Astrocyte (in vitro differentiated cells and primary cell): ENCODE data around the gene SHROOM3. TPM values are rescaled to one million over a fixed set of nuclear protein-coding genes. Genes with fewer than 3 reads are reported as not detected.

Experiments used
- DNase-seq: peaks from one replicate; pipeline ENCODE4 v3.0.0-alpha.2; 2010; ENCODE audit warnings: low read depth
- FAIRE-seq: peaks from 2 replicates; lab custom pipeline; 2011; peaks lifted over from hg19 to GRCh38; lab: Jason Lieb, UNC
- H2AFZ ChIP-seq: 2 replicates; pipeline ENCODE4 v1.6.0; 2012; ENCODE audit warnings: low read depth, low read length, inconsistent platforms
- H3K27ac ChIP-seq: 2 replicates; pipeline ENCODE4 v1.5.1; 2011; ENCODE audit warnings: low read depth, low read length, inconsistent platforms
- H3K27me3 ChIP-seq: 2 replicates; pipeline ENCODE4 v1.6.0; 2011; ENCODE audit warnings: low read length, inconsistent platforms; ENCODE audit not compliant: insufficient read depth
- H3K36me3 ChIP-seq: 2 replicates; pipeline ENCODE4 v1.5.1; 2011; ENCODE audit warnings: low read length, inconsistent platforms; ENCODE audit not compliant: insufficient read depth
- H3K4me1 ChIP-seq: 2 replicates; pipeline ENCODE4 v1.5.1; 2011; ENCODE audit warnings: low read length, inconsistent platforms; ENCODE audit not compliant: insufficient read depth
- H3K4me2 ChIP-seq: 2 replicates; pipeline ENCODE4 v1.6.0; 2012; ENCODE audit warnings: low read length, inconsistent platforms
- H3K4me3 ChIP-seq: 2 replicates; pipeline ENCODE4 v1.5.1; 2011; ENCODE audit warnings: low read depth, mild to moderate bottlenecking, low read length, inconsistent platforms; ENCODE audit not compliant: insufficient read depth
- H3K79me2 ChIP-seq: 2 replicates; pipeline ENCODE4 v1.6.0; 2012; ENCODE audit warnings: mild to moderate bottlenecking, low read length, inconsistent platforms; ENCODE audit not compliant: insufficient read depth
- H3K9ac ChIP-seq: 2 replicates; pipeline ENCODE4 v1.6.0; 2012; ENCODE audit warnings: mild to moderate bottlenecking, low read length, inconsistent platforms
- H3K9me3 ChIP-seq: 2 replicates; pipeline ENCODE4 v1.5.1; 2012; ENCODE audit warnings: low read depth, mild to moderate bottlenecking, low read length, inconsistent platforms; ENCODE audit not compliant: insufficient read depth
- H4K20me1 ChIP-seq: 2 replicates; pipeline ENCODE4 v1.6.0; 2012; ENCODE audit warnings: low read length, inconsistent platforms; ENCODE audit not compliant: insufficient read depth
- H3K27ac Mint-ChIP-seq: one replicate; pipeline ENCODE4 v1.8.0; 2021; ENCODE audit warnings: mild to moderate bottlenecking, mixed read lengths; ENCODE audit not compliant: unreplicated experiment
- H3K27me3 Mint-ChIP-seq: one replicate; pipeline ENCODE4 v1.8.0; 2021; ENCODE audit warnings: low read depth, mixed read lengths; ENCODE audit not compliant: unreplicated experiment
- H3K36me3 Mint-ChIP-seq: one replicate; pipeline ENCODE4 v1.8.0; 2021; ENCODE audit warnings: low read depth, mixed read lengths; ENCODE audit not compliant: unreplicated experiment
- H3K4me1 Mint-ChIP-seq: one replicate; pipeline ENCODE4 v1.8.0; 2021; ENCODE audit warnings: low read depth, mixed read lengths; ENCODE audit not compliant: unreplicated experiment
- H3K4me3 Mint-ChIP-seq: one replicate; pipeline ENCODE4 v1.8.0; 2021; ENCODE audit warnings: mild to moderate bottlenecking, moderate library complexity, mixed read lengths; ENCODE audit not compliant: unreplicated experiment
- H3K9me3 Mint-ChIP-seq: one replicate; pipeline ENCODE4 v1.8.0; 2021; ENCODE audit warnings: mild to moderate bottlenecking, mixed read lengths; ENCODE audit not compliant: unreplicated experiment
- EZH2 ChIP-seq: IDR thresholded peaks from 2 replicates; pipeline ENCODE4 v1.6.1; 2012; ENCODE audit warnings: mild to moderate bottlenecking, low read length, inconsistent platforms; ENCODE audit not compliant: insufficient read depth
- total RNA-seq: library from RNA; stranded (reverse); gene quantifications from 2 replicates; pipeline ENCODE4 v1.2.1, GENCODE V29; 2021
- TF ChIP-seq, protein P1 (sequence below): IDR thresholded peaks from 2 replicates; pipeline ENCODE4 v1.5.1; 2011; ENCODE audit warnings: low read depth, mild to moderate bottlenecking, inconsistent platforms, low read length, moderate library complexity; ENCODE audit not compliant: insufficient read depth

The SHROOM3 gene
- total RNA-seq, 1 donor from 2014 or later, result 64.6 TPM

DNA sequence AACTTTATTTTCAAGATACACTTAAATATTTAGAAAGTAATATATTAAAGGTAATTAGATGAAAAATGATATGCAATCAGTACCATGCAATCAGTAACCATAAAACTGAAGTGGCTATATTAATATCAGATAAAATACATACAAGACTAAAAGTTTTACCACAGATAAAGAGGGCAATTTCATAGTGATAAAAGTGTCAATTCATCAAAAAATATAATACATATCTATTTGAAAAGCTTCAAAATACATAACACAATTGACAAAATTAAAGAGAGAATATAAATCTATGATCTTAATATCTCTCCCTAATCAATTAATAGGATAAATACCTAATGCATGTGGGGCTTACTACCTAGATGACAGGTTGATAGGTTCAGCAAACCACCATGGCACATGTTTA lies 357.4 kb downstream of the SHROOM3 start:
- no peak overlapping the region for H3K4me2 ChIP-seq
- H3K9ac ChIP-seq, result no peak overlapping the region
- no peaks in the 10 kb centered on the region for H3K36me3 ChIP-seq

DNA sequence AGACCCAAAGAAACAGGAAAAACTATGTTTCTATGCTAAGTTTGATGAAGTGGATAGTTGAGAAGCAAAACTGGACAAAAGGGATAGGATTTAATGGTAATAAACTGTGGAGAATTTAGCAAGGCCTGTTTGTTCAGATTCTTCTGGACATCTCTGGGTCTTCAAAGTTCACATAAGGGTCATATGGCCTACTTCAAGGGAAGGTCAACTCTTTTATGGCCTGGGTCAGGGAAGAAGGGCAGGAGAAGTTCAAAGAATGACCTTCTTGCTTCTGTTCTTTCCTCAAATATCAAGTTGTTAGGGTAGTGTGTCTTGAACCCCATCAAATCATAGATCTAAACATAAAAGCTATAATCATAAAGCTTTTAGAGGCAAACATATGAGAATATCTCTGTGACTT lies 360.2 kb downstream of the SHROOM3 start:
- no peaks in the 10 kb centered on the region for H3K9me3 ChIP-seq
- Mint-ChIP-seq H3K4me1 (no peaks in the 10 kb centered on the region), H3K9me3 (no peaks in the 10 kb centered on the region), H3K4me3 (no peak overlapping the region), H3K27ac (no peak overlapping the region), H3K36me3 (no peaks in the 10 kb centered on the region), H3K27me3 (no peaks in the 10 kb centered on the region)
- H3K27ac ChIP-seq, result no peak overlapping the region
- H3K4me1 ChIP-seq, result no peaks in the 10 kb centered on the region
- H3K4me2 ChIP-seq, result no peak overlapping the region
- H3K79me2 ChIP-seq, result no peaks in the 10 kb centered on the region
- no peak overlapping the region for H3K9ac ChIP-seq
- no peak for TF ChIP-seq EZH2
- TF ChIP-seq, protein P1, sequence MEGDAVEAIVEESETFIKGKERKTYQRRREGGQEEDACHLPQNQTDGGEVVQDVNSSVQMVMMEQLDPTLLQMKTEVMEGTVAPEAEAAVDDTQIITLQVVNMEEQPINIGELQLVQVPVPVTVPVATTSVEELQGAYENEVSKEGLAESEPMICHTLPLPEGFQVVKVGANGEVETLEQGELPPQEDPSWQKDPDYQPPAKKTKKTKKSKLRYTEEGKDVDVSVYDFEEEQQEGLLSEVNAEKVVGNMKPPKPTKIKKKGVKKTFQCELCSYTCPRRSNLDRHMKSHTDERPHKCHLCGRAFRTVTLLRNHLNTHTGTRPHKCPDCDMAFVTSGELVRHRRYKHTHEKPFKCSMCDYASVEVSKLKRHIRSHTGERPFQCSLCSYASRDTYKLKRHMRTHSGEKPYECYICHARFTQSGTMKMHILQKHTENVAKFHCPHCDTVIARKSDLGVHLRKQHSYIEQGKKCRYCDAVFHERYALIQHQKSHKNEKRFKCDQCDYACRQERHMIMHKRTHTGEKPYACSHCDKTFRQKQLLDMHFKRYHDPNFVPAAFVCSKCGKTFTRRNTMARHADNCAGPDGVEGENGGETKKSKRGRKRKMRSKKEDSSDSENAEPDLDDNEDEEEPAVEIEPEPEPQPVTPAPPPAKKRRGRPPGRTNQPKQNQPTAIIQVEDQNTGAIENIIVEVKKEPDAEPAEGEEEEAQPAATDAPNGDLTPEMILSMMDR, result no peak
- DNase-seq, result no peak
- H4K20me1 ChIP-seq, result no peaks in the 10 kb centered on the region
- no peaks in the 10 kb centered on the region for H3K36me3 ChIP-seq
- no peak overlapping the region for H3K4me3 ChIP-seq
- no peak overlapping the region for H2AFZ ChIP-seq
- H3K27me3 ChIP-seq, result no peaks in the 10 kb centered on the region
- no peak for FAIRE-seq

More for the DNA sequence above, 357.4 kb downstream of the SHROOM3 start:
- H3K27ac Mint-ChIP-seq, result no peak overlapping the region
- Histone ChIP-seq H3K4me1 (no peaks in the 10 kb centered on the region), H3K27ac (no peak overlapping the region), H3K79me2 (no peaks in the 10 kb centered on the region), H3K4me3 (no peak overlapping the region), H2AFZ (no peak overlapping the region), H3K27me3 (no peaks in the 10 kb centered on the region), H3K9me3 (no peaks in the 10 kb centered on the region), H4K20me1 (no peaks in the 10 kb centered on the region)
- H3K4me1 Mint-ChIP-seq, result no peaks in the 10 kb centered on the region
- H3K27me3 Mint-ChIP-seq, result no peaks in the 10 kb centered on the region
- H3K36me3 Mint-ChIP-seq, result peaks cover 7% of the 10 kb centered on the region
- no peak for FAIRE-seq
- DNase-seq, result no peak
- peaks cover 7% of the 10 kb centered on the region for H3K9me3 Mint-ChIP-seq
- no peak overlapping the region for H3K4me3 Mint-ChIP-seq
- no peak for TF ChIP-seq EZH2
- TF ChIP-seq, protein P1, result no peak

DNA sequence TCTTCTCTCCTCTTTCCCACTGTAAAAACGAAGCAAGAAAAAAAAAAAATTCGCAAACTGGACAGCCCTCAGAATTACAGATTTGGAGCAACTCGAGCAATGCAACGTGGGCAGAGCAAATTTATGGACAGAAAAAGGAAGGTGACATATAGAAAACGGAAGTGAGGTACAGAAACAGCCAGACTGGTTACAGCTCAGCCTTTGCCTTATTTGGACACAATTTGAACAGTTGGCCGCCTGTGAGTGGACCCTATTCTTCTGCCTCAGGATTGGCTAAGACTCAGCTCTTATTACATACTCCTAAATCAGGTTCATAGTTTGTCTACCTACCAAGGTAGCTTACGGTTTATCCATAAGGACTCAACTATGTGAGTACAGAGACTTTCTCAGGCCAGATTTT lies 364.1 kb downstream of the SHROOM3 start:
- Histone ChIP-seq H3K4me3 (no peak overlapping the region), H3K27me3 (no peaks in the 10 kb centered on the region), H3K36me3 (no peaks in the 10 kb centered on the region), H3K9me3 (no peaks in the 10 kb centered on the region), H3K9ac (no peak overlapping the region), H3K4me1 (peaks cover 25% of the 10 kb centered on the region), H2AFZ (no peak overlapping the region), H4K20me1 (no peaks in the 10 kb centered on the region), H3K27ac (no peak overlapping the region), H3K4me2 (no peak overlapping the region), H3K79me2 (no peaks in the 10 kb centered on the region)
- H3K27ac Mint-ChIP-seq, result no peak overlapping the region
- no peak overlapping the region for H3K4me3 Mint-ChIP-seq
- H3K27me3 Mint-ChIP-seq, result no peaks in the 10 kb centered on the region
- TF ChIP-seq EZH2, result no peak
- TF ChIP-seq, protein P1, result no peak
- FAIRE-seq (peak; percentile 5), DNase-seq (no peak)
- H3K9me3 Mint-ChIP-seq, result no peaks in the 10 kb centered on the region
- H3K36me3 Mint-ChIP-seq, result no peaks in the 10 kb centered on the region
- peaks cover 18% of the 10 kb centered on the region for H3K4me1 Mint-ChIP-seq
